HG02678 (cell line): Measurements from ENCODE around the gene TSPAN9.

Experiments used
- ATAC-seq: cut with Tn5 transposase; IDR thresholded peaks from one replicate; pipeline ENCODE4 v1.9.1; 2021; ENCODE audit warnings: mild to moderate bottlenecking, moderate library complexity; ENCODE audit not compliant: unreplicated experiment

The TSPAN9 gene

GRCh38 chr12:3326850-3327780 is 249.9 kb downstream of the TSPAN9 start:
- ATAC-seq: no peak

- ATAC-seq: no peak
These were observed 250.9 kb downstream of the TSPAN9 start for GRCh38 chr12:3328081-3328480.

GRCh38 chr12:3328571-3328970 is 251.4 kb downstream of the TSPAN9 start:
- no peak for ATAC-seq

- ATAC-seq: no peak
These were observed 252.2 kb downstream of the TSPAN9 start for GRCh38 chr12:3329361-3329760.

- no peak for ATAC-seq
These were observed 253.9 kb downstream of the TSPAN9 start for GRCh38 chr12:3330976-3331510.

- no peak for ATAC-seq
These were observed 255.0 kb downstream of the TSPAN9 start for GRCh38 chr12:3332188-3332587.

- no peak for ATAC-seq
These were observed 256.4 kb downstream of the TSPAN9 start for GRCh38 chr12:3333583-3333982.

- no peak for ATAC-seq
These were observed 256.8 kb downstream of the TSPAN9 start for GRCh38 chr12:3333991-3334391.

GRCh38 chr12:3335078-3335487 is 257.9 kb downstream of the TSPAN9 start:
- no peak for ATAC-seq
